ENCODE data around the gene TP53TG3C.
"Not testable (repeated sequence)": the region's sequence is repeated elsewhere in the genome, so short reads cannot be mapped to it uniquely, and the experiment has no call there.

Gene TP53TG3C

GRCh38 chr16:33193926-33194325, at the start of gene TP53TG3C:
TP53TG3C (plus strand) TSS chr16:33194226; CDS start chr16:33194294, 68 bp downstream.
- not testable (repeated sequence) for TF ChIP-seq GATA2, GATA3 (IDR thresholded peaks at IDR 0.05; ENCODE audit: low read depth, low read length)

Measured in SH-SY5Y (cell line).